HL-60 (cell line): Measurements from ENCODE around the gene PCLO.

Experiments used
- CTCF ChIP-seq: IDR thresholded peaks from one replicate; pipeline ENCODE4 v1.5.1; 2011; ENCODE audit warnings: low read length, control low read depth, inconsistent platforms; ENCODE audit not compliant: insufficient read depth
- GABPA ChIP-seq: IDR thresholded peaks from 2 replicates; pipeline ENCODE4 v1.6.1; 2012; ENCODE audit warnings: low read depth
- POLR2AphosphoS5 ChIP-seq: IDR thresholded peaks from 2 replicates; pipeline ENCODE4 v1.6.1; 2012; ENCODE audit warnings: low read depth
- REST ChIP-seq: IDR thresholded peaks from 2 replicates; pipeline ENCODE4 v1.6.1; 2012; ENCODE audit warnings: low read depth; ENCODE audit not compliant: insufficient replicate concordance
- SPI1 ChIP-seq: IDR thresholded peaks from 2 replicates; pipeline ENCODE4 v1.6.1; 2012; ENCODE audit warnings: low read depth, mild to moderate bottlenecking, borderline replicate concordance

- TF ChIP-seq CTCF (no peak), POLR2AphosphoS5 (no peak), GABPA (no peak), REST (no peak), SPI1 (no peak)
Measured at GRCh38 chr7:82950436-82950835, 212.2 kb downstream of the PCLO start.
